Smooth muscle cell (in vitro differentiated cells): ENCODE measurements around the gene POC1A. TPM values are rescaled to one million over a fixed set of nuclear protein-coding genes. Genes with fewer than 3 reads are reported as not detected.
A peak's percentile ranks its signal among the peaks of the same experiment; 100 is the strongest.

Source experiments
- DNase-seq: peaks from one replicate; lab custom pipeline; 2025; ENCODE audit not compliant: unreplicated experiment; lab: John Stamatoyannopoulos, UW
- H2AFZ ChIP-seq: fragments of 200-600 bp; sonication (generic); 2 replicates; pipeline ENCODE4 v1.6.0; 2016; ENCODE audit warnings: antibody characterized with exemption, low read depth, mild to moderate bottlenecking
- H3F3A ChIP-seq: fragments of 200-600 bp; sonication (generic); 2 replicates; pipeline ENCODE4 v1.6.0; 2017; ENCODE audit warnings: antibody characterized with exemption, low read depth
- H3K27ac ChIP-seq: fragments of 200-600 bp; sonication (generic); 2 replicates; pipeline ENCODE4 v1.5.1; 2016; ENCODE audit warnings: low read depth, mild to moderate bottlenecking
- H3K27me3 ChIP-seq: fragments of 200-600 bp; sonication (generic); 2 replicates; pipeline ENCODE4 v1.6.1; 2016; ENCODE audit warnings: low read depth, mild to moderate bottlenecking
- H3K36me3 ChIP-seq: fragments of 200-600 bp; sonication (generic); 2 replicates; pipeline ENCODE4 v1.5.1; 2016; ENCODE audit warnings: low read depth
- H3K4me1 ChIP-seq: fragments of 200-600 bp; sonication (generic); 2 replicates; pipeline ENCODE4 v1.5.1; 2016; ENCODE audit warnings: low read depth
- H3K4me2 ChIP-seq: fragments of 200-600 bp; sonication (generic); 2 replicates; pipeline ENCODE4 v1.6.0; 2016; ENCODE audit warnings: mild to moderate bottlenecking
- H3K4me3 ChIP-seq: fragments of 200-600 bp; sonication (generic); 2 replicates; pipeline ENCODE4 v1.5.1; 2016; ENCODE audit warnings: mild to moderate bottlenecking
- H3K79me2 ChIP-seq: fragments of 200-600 bp; sonication (generic); 2 replicates; pipeline ENCODE4 v1.6.0; 2016; ENCODE audit warnings: low read depth, mild to moderate bottlenecking
- H3K9ac ChIP-seq: fragments of 200-600 bp; sonication (generic); 2 replicates; pipeline ENCODE4 v1.6.0; 2016; ENCODE audit warnings: low read depth
- H3K9me3 ChIP-seq: fragments of 200-600 bp; sonication (generic); replicated peaks from 2 replicates; pipeline ENCODE4 v1.5.1; 2016; ENCODE audit warnings: low read depth
- H4K20me1 ChIP-seq: fragments of 200-600 bp; sonication (generic); 2 replicates; pipeline ENCODE4 v1.6.0; 2016; ENCODE audit warnings: low read depth
- WGBS: methylation state at CpG from one replicate; pipeline ENCODE4 v1.1.7; 2016; ENCODE audit warnings: low lambda C conversion rate; 5-methylcytosine and 5-hydroxymethylcytosine counted together
- polyA plus RNA-seq: library from polyadenylated mRNA; unstranded; fragments of >200 nt; fragmentation: Nextera tagmentation; extraction: Ambion mirVana; gene quantifications from 2 replicates; pipeline ENCODE4 v1.2.1, GENCODE V29; 2016
- total RNA-seq: library from RNA; depleted of rRNA; stranded (reverse); fragments of >200 nt; gene quantifications from 2 replicates; pipeline ENCODE4 v1.2.3, GENCODE V29; 2014
- TF ChIP-seq, protein P1 (sequence below): fragments of 200-600 bp; sonication (generic); IDR thresholded peaks from 2 replicates; pipeline ENCODE4 v1.5.1; 2017; ENCODE audit warnings: borderline replicate concordance, mild to moderate bottlenecking, antibody characterized with exemption; ENCODE audit not compliant: insufficient read depth, poor library complexity, severe bottlenecking

POC1A gene
- total and polyA plus RNA-seq, 2 experiments from 2014 or later: 1.8 to 7.9 TPM

DNA sequence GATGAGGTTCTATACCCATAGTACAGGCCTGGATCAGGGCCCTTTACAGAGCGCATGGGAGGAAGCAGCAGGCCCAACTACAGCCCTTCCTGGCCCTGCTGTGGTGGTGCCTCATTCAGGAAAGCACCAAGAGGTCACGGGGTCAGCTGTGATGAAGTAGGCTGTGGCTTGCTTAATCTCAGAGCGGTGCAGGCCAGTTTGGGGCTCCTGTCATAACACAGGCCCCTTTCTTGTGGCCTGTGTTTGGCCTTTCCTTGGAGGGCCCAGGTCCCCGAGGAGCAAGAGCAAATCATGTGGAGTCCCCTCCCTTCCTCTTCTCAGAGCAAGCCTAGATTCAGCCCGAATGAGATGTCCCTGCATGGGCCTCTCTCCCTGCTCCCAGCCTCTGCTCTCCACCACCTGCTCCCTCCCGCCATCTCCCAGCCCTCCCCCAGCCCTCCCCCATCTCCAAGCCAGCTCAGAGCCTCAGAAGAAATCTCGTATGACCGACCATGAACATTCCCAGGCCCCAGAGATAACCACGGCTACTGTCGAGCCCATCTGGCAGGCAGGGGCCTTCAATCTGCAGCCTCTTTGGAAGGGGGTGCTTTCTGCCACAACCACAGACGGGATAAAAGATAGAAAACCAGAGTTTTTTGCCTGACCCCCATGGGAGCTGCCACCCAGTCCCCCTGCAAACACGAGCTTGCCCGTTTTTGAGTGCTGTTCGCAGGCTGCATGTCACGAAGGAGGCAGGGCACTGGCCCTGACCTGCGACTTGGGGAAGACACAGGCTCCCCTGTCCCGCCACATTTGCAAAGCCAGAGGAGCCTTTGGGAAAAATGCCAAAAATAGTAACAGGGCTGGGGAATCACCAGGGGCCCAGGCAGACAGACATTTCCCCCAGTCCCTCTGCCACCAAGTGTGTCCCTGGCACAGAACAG lies 65.5 kb downstream of the POC1A start:
- 46% methylated on average over 16 of the region's 17 CpGs for WGBS
- no peaks in the 10 kb centered on the region for H3K36me3 ChIP-seq
- peaks cover 39% of the 10 kb centered on the region for H3K4me1 ChIP-seq
- H3K9ac ChIP-seq: peak overlapping the region; percentile 78
- H3K4me3 ChIP-seq: no peak overlapping the region
- H3K27me3 ChIP-seq: no peaks in the 10 kb centered on the region
- no peak overlapping the region for H2AFZ ChIP-seq
- no peaks in the 10 kb centered on the region for H4K20me1 ChIP-seq
- no peak for DNase-seq
- H3K27ac ChIP-seq: peak overlapping the region; percentile 96
- H3F3A ChIP-seq: peaks cover 34% of the 10 kb centered on the region
- no peaks in the 10 kb centered on the region for H3K79me2 ChIP-seq
- H3K4me2 ChIP-seq: peak overlapping the region; percentile 19
- no peaks in the 10 kb centered on the region for H3K9me3 ChIP-seq
- TF ChIP-seq, protein P1, sequence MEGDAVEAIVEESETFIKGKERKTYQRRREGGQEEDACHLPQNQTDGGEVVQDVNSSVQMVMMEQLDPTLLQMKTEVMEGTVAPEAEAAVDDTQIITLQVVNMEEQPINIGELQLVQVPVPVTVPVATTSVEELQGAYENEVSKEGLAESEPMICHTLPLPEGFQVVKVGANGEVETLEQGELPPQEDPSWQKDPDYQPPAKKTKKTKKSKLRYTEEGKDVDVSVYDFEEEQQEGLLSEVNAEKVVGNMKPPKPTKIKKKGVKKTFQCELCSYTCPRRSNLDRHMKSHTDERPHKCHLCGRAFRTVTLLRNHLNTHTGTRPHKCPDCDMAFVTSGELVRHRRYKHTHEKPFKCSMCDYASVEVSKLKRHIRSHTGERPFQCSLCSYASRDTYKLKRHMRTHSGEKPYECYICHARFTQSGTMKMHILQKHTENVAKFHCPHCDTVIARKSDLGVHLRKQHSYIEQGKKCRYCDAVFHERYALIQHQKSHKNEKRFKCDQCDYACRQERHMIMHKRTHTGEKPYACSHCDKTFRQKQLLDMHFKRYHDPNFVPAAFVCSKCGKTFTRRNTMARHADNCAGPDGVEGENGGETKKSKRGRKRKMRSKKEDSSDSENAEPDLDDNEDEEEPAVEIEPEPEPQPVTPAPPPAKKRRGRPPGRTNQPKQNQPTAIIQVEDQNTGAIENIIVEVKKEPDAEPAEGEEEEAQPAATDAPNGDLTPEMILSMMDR: no peak

DNA sequence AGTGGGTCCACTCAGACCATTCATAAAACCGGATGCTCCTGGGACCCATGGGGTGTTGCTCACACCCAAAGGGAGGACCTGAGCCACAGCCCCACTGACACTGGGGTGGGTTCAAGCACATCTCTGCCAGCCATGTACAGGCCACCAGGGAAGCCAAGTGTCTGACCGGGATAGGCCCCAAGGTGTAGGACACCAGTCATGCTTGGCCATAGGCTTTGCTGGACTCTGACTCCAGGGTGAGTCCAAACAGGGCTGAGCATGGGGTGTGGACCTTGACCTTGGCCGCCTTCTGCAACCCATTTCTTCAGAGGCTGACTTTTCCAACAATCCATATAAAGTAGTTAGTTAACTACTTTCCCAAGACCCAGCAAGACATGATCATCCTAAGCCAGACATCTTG lies 66.5 kb downstream of the POC1A start:
- H3K4me3 ChIP-seq: no peak overlapping the region
- H3K4me2 ChIP-seq: peak overlapping the region; percentile 19
- no peaks in the 10 kb centered on the region for H3K27me3 ChIP-seq
- H3K4me1 ChIP-seq: peaks cover 39% of the 10 kb centered on the region
- H3K36me3 ChIP-seq: no peaks in the 10 kb centered on the region
- H3K9ac ChIP-seq: no peak overlapping the region
- peaks cover 34% of the 10 kb centered on the region for H3F3A ChIP-seq
- H2AFZ ChIP-seq: no peak overlapping the region
- 100% methylated on average over 3 of the region's 3 CpGs for WGBS
- no peak for DNase-seq
- no peaks in the 10 kb centered on the region for H4K20me1 ChIP-seq
- H3K9me3 ChIP-seq: no peaks in the 10 kb centered on the region
- no peaks in the 10 kb centered on the region for H3K79me2 ChIP-seq
- peak overlapping the region; percentile 96 for H3K27ac ChIP-seq
- TF ChIP-seq, protein P1: no peak

DNA sequence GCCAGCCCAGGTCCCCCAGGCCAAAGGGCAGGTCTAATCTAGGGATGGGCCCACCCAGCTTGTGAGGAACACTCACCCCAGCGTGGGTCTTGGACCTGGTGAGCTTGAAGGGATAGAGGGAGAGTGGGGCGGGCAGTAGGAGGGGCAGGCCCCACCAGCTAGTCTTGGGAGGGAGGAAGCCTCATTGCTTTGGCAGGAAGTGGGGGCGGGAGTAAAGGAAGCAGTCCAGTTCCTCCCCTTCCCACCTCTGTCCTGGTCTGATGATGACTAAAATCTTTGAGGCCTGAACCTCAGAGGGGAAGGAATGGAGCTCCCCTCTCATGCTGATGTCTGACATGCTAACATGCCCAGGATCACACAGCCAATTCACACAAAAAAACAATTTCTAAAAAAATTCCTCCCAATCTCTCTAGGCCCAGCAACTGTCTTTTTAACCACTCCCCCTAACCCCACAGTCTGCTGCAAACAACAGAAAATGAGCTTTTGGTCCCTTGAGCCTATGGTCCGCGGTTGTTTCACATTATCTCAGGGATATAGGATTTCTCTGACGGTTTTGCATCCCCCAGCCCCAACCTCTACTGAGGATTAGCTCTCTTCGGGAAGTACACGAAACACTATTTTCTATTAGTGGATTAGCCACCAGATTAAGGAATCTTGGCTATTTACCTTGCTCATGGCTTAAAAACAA lies 67.1 kb downstream of the POC1A start:
- Histone ChIP-seq H3K4me3 (no peak overlapping the region), H3K36me3 (no peaks in the 10 kb centered on the region), H3F3A (peaks cover 31% of the 10 kb centered on the region), H2AFZ (no peak overlapping the region), H3K79me2 (no peaks in the 10 kb centered on the region), H4K20me1 (no peaks in the 10 kb centered on the region), H3K27ac (peak overlapping the region; percentile 96), H3K4me2 (peak overlapping the region; percentile 19), H3K4me1 (peaks cover 39% of the 10 kb centered on the region), H3K27me3 (no peaks in the 10 kb centered on the region), H3K9me3 (no peaks in the 10 kb centered on the region), H3K9ac (no peak overlapping the region)
- TF ChIP-seq, protein P1: no peak
- 67% methylated on average over 8 of the region's 8 CpGs for WGBS
- DNase-seq: no peak
